Measurements from ENCODE around the gene TSPAN3.

GRCh38 chr15:77017761-77018720 is 52.9 kb downstream of the TSPAN3 start:
- TF ChIP-seq, protein P1, sequence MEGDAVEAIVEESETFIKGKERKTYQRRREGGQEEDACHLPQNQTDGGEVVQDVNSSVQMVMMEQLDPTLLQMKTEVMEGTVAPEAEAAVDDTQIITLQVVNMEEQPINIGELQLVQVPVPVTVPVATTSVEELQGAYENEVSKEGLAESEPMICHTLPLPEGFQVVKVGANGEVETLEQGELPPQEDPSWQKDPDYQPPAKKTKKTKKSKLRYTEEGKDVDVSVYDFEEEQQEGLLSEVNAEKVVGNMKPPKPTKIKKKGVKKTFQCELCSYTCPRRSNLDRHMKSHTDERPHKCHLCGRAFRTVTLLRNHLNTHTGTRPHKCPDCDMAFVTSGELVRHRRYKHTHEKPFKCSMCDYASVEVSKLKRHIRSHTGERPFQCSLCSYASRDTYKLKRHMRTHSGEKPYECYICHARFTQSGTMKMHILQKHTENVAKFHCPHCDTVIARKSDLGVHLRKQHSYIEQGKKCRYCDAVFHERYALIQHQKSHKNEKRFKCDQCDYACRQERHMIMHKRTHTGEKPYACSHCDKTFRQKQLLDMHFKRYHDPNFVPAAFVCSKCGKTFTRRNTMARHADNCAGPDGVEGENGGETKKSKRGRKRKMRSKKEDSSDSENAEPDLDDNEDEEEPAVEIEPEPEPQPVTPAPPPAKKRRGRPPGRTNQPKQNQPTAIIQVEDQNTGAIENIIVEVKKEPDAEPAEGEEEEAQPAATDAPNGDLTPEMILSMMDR (IDR thresholded peaks at IDR 0.05): no peak
- no peak for TF ChIP-seq POLR2AphosphoS5 (IDR thresholded peaks at IDR 0.05)
